B cell (primary cell): Measurements from ENCODE around the gene RFC4. TPM values are rescaled to one million over a fixed set of nuclear protein-coding genes. Genes with fewer than 3 reads are reported as not detected.

Source experiments
- ATAC-seq: fragments of 200-7000 bp; cut with Tn5 transposase; one replicate; pipeline ENCODE4 v1.10.0; 2021; ENCODE audit warnings: low read depth, mild to moderate bottlenecking, moderate number of reproducible peaks, moderate library complexity
- CTCF ChIA-PET: fragments of 350-600 bp; sonication (Branson Sonifier 250); formaldehyde crosslinking; loops from one replicate; lab custom pipeline; 2021; ENCODE audit warnings: antibody characterized with exemption, inconsistent platforms; lab: Charles Lee
- POLR2A ChIA-PET: fragments of 350-600 bp; sonication (Branson Sonifier 250); formaldehyde crosslinking; loops from one replicate; lab custom pipeline; 2021; ENCODE audit warnings: antibody characterized with exemption; lab: Charles Lee
- DNase-seq: peaks from one replicate; pipeline ENCODE4 v3.0.0; 2013
- H2AFZ ChIP-seq: 2 replicates; pipeline ENCODE4 v1.6.1; 2012; ENCODE audit warnings: mild to moderate bottlenecking, low read depth, low read length; ENCODE audit not compliant: insufficient read depth, poor library complexity, severe bottlenecking
- H3K27ac ChIP-seq, 2 donors: 1 replicate in 1 of 2; 2 replicates in 1 of 2; pipeline ENCODE4 v1.5.1; 2012 to 2013; ENCODE audit warnings: low read length in 2 of 2, mild to moderate bottlenecking in 2 of 2, moderate library complexity in 1 of 2
- H3K27me3 ChIP-seq, 4 experiments: fragments of 200-600 bp in 1 of 4; sonication (generic) in 1 of 4; replicated peaks in 1 of 4; 1 replicate in 2 of 4; 2 replicates in 2 of 4; pipeline versions ENCODE4 v1.6.1 to v1.7.0; 2013 to 2016; ENCODE audit warnings: low read length in 3 of 4, mild to moderate bottlenecking in 2 of 4, mixed read lengths in 1 of 4, moderate library complexity in 1 of 4; ENCODE audit not compliant: insufficient read depth in 4 of 4, control insufficient read depth in 3 of 4; ENCODE audit errors: control extremely low read depth in 1 of 4
- H3K36me3 ChIP-seq, 2 experiments: replicated peaks in 1 of 2; 1 replicate in 1 of 2; 2 replicates in 1 of 2; pipeline versions ENCODE4 v1.6.1 to v1.7.1; 2013; ENCODE audit warnings: low read length in 1 of 2; ENCODE audit not compliant: insufficient read depth in 2 of 2, control insufficient read depth in 1 of 2; ENCODE audit errors: control extremely low read depth in 1 of 2, extremely low read depth in 1 of 2
- H3K4me1 ChIP-seq, 2 donors: fragments of 200-600 bp in 1 of 2; sonication (generic) in 1 of 2; 1 replicate in 1 of 2; 2 replicates in 1 of 2; pipeline versions ENCODE4 v1.5.1 to v1.6.1; 2013 to 2017; ENCODE audit warnings: low read length in 2 of 2; ENCODE audit not compliant: control insufficient read depth in 2 of 2, insufficient read depth in 2 of 2
- H3K4me2 ChIP-seq: replicated peaks from 2 replicates; pipeline ENCODE3; 2012; ENCODE audit warnings: mild to moderate bottlenecking, low read depth, low read length; ENCODE audit not compliant: poor library complexity, severe bottlenecking
- H3K4me3 ChIP-seq, 5 experiments: fragments of 200-600 bp in 1 of 5; sonication (generic) in 1 of 5; 1 replicate in 3 of 5; 2 replicates in 2 of 5; pipeline versions ENCODE4 v1.5.1 to v1.7.0; 2011 to 2016; ENCODE audit warnings: low read length in 4 of 5, mild to moderate bottlenecking in 4 of 5, low read depth in 2 of 5, control low read depth in 1 of 5, moderate library complexity in 1 of 5; ENCODE audit not compliant: insufficient read depth in 1 of 5; ENCODE audit errors: control extremely low read depth in 1 of 5, extremely low read depth in 1 of 5
- H3K79me2 ChIP-seq: fragments of 200-600 bp; sonication (generic); one replicate; pipeline ENCODE4 v1.6.0; 2016; ENCODE audit warnings: low read length; ENCODE audit not compliant: control insufficient read depth, insufficient read depth
- H3K9ac ChIP-seq: fragments of 200-600 bp; sonication (generic); 2 replicates; pipeline ENCODE4 v1.6.1; 2017; ENCODE audit warnings: mild to moderate bottlenecking, low read length, moderate library complexity
- H3K9me3 ChIP-seq, 3 donors: one replicate each; pipeline versions ENCODE4 v1.6.1 to v1.7.1; 2013; ENCODE audit warnings: low read length in 2 of 3; ENCODE audit not compliant: control insufficient read depth in 2 of 3, insufficient read depth in 1 of 3; ENCODE audit errors: control extremely low read depth in 1 of 3
- H4K20me1 ChIP-seq: 2 replicates; pipeline ENCODE4 v1.6.0; 2012; ENCODE audit warnings: mild to moderate bottlenecking, low read length; ENCODE audit not compliant: insufficient read depth, control insufficient read depth, poor library complexity, severe bottlenecking
- H3K27ac Mint-ChIP-seq: one replicate; pipeline ENCODE4 v1.8.0; 2021; ENCODE audit warnings: mixed read lengths
- H3K27me3 Mint-ChIP-seq: one replicate; pipeline ENCODE4 v1.8.0; 2021; ENCODE audit warnings: mixed read lengths
- H3K4me1 Mint-ChIP-seq: one replicate; pipeline ENCODE4 v1.8.0; 2021; ENCODE audit warnings: mixed read lengths
- H3K4me3 Mint-ChIP-seq: one replicate; pipeline ENCODE4 v1.8.0; 2021; ENCODE audit warnings: mixed read lengths
- H3K9me3 Mint-ChIP-seq: one replicate; pipeline ENCODE4 v1.8.0; 2022; ENCODE audit warnings: mixed read lengths; ENCODE audit not compliant: insufficient read depth
- CTCF ChIP-seq: fragments of 200-600 bp; IDR thresholded peaks from one replicate; pipeline ENCODE4 v1.8.0; 2022; ENCODE audit warnings: antibody characterized with exemption, mild to moderate bottlenecking
- EZH2 ChIP-seq: IDR thresholded peaks from 2 replicates; pipeline ENCODE4 v1.6.1; 2012; ENCODE audit warnings: borderline replicate concordance, low read depth, mild to moderate bottlenecking, moderate library complexity, low read length; ENCODE audit not compliant: insufficient read depth, poor library complexity, severe bottlenecking
- WGBS: methylation state at CpG from one replicate; pipeline ENCODE4 v1.1.5; 2013; ENCODE audit warnings: missing lambda C conversion rate; ENCODE audit not compliant: insufficient coverage; 5-methylcytosine and 5-hydroxymethylcytosine counted together
- intact Hi-C: fragments of 100-400 bp; cut with micrococcal nuclease; formaldehyde crosslinking; loops from one replicate; pipeline ENCODE4 v1.10.0; 2022
- polyA plus RNA-seq: library from polyadenylated mRNA; depleted of rRNA; stranded (reverse); fragments of >200 nt; gene quantifications from 2 replicates; pipeline ENCODE4 v1.2.3, GENCODE V29; 2012
- total RNA-seq, 2 donors: library from RNA; stranded (reverse); fragments of 120-200 nt in 1 of 2; gene quantifications; 1 replicate in 1 of 2; 2 replicates in 1 of 2; pipeline versions ENCODE4 v1.2.3 to v1.2.4, GENCODE V29; 2013 to 2022

The RFC4 gene
- total and polyA plus RNA-seq, 2 donors (not counting 1 experiment from before 2014, with no cell fraction given), result 17.8 to 20.5 TPM

DNA sequence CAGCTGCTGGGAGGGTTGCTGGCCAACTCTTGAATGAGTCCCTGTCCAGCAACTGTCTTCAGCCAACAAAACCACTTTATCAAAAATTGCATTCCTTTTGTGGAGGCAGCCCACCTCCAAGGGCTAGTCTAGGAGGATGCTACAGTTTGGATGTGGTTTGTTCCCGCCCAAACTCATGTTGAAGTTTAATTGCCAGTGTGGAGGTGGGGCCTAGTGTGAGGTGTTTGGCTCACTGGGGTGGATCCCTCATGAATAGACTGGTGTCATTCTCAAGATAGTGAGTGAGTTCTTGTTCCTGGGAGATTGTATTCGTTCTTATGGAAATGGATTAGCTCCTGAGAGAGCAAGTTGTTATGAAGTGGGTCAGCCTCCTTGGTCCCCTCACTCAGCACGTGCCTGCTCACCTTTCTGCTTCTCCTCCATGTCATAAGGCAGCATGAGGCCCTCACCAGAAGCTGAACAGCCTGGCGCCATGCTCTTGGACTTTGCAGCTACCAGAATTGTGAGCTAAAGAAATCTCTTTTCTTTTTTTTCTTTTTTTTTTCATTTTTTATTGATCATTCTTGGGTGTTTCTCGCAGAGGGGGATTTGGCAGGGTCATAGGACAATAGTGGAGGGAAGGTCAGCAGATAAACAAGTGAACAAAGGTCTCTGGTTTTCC is 4.2 kb upstream of the RFC4 start:
- Histone ChIP-seq H2AFZ (no peak overlapping the region), H3K36me3 (no peaks in the 10 kb centered on the region)
- DNase-seq, result no peak

More for the DNA sequence above, 4.2 kb upstream of the RFC4 start:
- Mint-ChIP-seq H3K9me3 (no peaks in the 10 kb centered on the region), H3K27ac (no peak overlapping the region), H3K27me3 (peaks cover 6% of the 10 kb centered on the region), H3K4me3 (no peak overlapping the region), H3K4me1 (peaks cover 13% of the 10 kb centered on the region)
- no peak for ATAC-seq
- H3K9me3 ChIP-seq, result peaks cover 0 to 2% (median 0%) of the 10 kb centered on the region in 3 donors
- no peak overlapping the region for H3K9ac ChIP-seq
- H3K4me3 ChIP-seq, result no peak overlapping the region
- H3K79me2 ChIP-seq, result peaks cover 7% of the 10 kb centered on the region
- no peak for TF ChIP-seq EZH2
- TF ChIP-seq CTCF, result no peak
- no peaks in the 10 kb centered on the region for H4K20me1 ChIP-seq
- H3K4me1 ChIP-seq, result peaks cover 10 to 15% of the 10 kb centered on the region in 2 donors
- 100% methylated on average over 2 of the region's 5 CpGs for WGBS
- no peaks in the 10 kb centered on the region for H3K27me3 ChIP-seq
- intact Hi-C loops, result no loop called here
- POLR2A ChIA-PET, result no interaction called here
- no peak overlapping the region for H3K27ac ChIP-seq
- H3K4me2 ChIP-seq, result no peak overlapping the region
- CTCF ChIA-PET, result interaction anchor here (5.8 kb wide), 1 partner anchor 10 kb away, joined by 25 read pairs; no protein-coding TSS in a partner anchor
